ENCODE results near the gene MGST2.

MGST2 gene

DNA sequence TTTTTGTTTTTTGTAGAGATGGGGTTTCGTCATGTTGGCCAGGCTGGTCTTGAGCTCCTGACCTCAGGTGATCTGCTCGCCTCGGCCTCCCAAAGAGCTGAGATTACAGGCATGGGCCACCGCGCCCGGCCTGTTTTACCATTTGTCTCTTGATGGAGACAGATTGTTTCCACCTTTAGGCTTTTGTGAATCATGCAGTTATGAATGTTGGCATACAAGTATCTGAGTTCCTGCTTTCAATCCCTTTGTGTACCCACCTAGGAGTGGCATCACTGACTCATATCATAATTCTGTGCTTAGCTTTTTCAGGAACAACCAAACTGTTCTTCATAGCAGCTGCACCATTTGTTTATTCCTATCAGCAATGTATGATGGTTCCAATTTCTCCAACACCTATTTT is 20.2 kb upstream of the MGST2 start:
- no peak for DNase-seq

DNA sequence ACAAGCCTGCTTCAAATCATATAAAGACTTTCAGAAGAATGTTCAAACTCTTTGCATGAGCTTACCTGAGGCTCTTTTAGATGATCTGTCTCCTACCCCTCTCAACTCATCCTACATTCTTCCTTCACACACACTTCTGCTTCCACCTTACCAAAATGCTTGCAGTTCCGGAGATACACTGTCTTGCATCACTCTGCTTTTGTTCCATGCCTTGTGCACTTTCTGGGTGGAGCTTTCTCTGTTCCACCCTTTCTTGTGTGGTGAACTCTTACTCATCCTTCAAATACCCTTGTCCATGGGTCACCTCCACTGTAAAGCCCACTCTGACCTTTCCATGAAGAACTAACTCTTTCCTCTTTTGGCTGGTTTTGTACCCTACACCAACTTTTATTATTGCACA is 18.4 kb upstream of the MGST2 start:
- no peak for DNase-seq

DNA sequence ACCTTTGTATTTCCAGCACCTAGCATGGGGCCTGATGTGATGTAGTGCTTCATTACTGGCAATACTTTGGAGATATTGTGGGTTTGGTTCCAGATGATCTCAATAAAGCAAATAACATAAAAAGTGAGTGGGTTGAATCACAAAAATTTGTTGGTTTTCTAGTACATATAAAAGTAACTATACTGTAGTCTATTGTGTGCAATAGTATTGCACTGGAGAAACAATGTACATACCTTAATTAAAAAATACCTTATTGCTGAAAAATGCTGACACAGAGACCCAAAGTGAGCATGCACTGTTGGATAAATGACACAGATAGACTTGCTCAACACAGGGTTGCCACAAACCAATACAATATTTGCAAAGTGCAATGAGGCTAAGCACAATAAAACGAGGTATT is 17.7 kb upstream of the MGST2 start:
- DNase-seq, result no peak

DNA sequence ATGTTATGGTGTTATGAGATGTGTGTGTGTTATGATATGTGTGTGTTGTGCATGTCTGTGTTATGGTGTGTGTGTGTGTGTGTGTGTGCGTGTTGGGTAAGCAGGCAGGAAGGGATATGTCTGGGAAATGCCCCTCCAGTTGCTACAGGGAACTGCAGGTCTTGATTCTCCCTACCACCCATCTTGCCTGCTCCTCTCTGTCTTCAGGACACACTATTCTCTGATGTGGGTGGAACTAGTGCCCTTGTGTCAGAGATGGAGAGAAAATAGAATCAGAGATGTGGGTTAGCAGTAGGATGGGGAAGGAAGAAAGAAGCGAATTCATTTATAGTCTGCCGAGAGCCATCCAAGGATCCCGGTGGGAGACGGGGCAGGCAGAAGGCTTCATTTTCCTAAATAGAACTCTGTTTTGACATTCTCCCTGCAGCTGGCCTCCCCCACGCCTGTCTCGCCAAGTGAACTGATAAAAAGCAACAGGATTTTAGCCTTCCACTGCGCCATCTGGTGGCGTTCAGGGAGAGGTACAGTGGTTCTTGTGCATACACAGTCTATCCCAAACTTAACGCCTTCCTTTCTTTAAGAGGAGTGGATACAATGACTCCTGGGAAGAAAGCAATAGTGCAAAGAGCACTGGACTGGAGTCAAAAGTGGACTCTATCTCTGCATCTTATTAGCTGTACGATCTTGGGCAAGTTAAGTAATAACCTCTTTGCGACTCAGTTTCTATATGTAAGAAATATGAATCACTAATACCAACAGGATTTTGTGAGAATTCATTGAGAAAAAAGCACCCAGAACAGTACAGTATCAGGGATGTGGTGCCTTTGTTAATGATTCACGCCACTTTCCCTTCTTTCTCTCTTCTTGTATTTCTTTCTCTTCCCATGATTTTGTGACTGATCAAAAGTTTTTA is 14.1 kb upstream of the MGST2 start:
- peak; percentile 92 for DNase-seq

DNA sequence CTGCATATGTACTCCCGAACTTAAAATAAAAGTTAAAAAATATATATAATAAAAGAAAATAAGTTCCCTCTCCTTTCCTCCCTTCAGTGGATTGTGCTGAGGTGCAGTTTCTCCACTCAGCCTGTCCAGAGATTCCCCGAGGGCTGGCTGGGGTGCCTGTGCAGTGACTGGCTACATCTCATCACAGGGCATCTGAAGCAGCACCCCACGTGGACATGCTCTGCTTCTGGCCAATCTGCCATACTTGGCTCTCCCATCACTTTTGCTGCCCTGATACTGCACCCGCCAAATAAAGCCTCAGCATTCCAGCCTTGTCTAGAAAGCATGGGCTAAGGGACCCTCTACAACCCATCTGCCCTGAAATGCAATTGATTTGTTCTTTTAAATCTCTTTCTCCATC is 11.1 kb upstream of the MGST2 start:
- no peak for DNase-seq

DNA sequence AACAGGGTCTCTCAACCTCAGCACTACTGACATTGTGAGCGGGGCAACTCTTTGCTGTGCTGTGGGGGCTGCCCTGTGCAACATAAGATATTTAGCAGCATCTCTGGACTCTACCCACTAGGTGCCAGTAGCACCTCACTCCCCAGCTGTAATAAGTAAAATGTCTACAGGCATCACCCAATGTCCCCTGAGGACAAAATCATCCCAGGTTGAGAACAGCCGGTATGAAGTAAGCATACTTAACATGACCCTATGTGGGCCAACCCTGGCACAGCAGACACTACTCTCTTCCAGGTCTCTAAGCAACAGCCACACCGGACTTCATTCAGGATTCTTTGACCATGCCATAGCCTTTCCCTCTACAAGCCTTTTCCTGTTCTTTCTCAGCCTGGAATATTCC is 10.5 kb upstream of the MGST2 start:
- DNase-seq, result no peak

DNA sequence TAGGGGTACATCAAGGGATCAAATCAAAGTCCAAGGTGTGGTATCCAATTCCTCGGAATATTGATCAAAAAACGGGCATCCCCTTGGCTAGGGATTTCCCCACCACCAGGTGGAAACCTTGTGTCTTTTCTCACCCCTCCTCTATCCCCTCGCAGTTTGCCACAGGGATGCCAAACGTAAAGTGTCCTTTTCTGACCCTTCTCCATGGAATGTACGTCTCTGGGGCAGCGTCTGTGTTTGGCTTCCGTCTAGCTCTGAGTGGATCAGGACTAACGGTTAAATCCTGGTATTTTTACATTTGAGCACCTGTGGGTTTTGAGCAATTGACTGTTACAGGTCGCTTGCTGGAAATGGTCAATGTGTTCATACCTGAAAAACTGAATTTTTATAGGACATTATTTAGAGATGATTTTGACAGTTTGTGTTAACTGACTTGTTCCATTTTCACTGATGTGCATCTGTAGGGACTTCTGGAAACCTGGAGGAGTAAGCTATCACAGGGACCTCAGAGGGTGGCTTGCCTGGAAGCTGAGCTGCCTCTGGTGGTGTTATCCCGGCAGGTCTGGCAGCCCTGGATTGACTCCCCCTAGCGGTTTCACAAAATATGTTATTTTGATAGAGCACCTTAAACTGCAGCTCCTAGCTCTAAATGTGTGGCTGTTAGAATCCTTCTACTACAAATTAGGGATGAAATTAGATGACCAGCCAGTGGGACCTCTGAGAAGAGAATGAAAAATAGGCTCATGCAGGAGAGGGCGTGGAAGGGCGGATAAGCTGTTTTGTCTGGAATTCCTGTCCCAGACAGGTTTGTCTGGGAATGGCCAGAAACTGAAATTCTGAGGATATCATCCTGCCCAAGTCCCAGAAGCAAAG is 8.8 kb upstream of the MGST2 start:
- peak; percentile 56 for DNase-seq

DNA sequence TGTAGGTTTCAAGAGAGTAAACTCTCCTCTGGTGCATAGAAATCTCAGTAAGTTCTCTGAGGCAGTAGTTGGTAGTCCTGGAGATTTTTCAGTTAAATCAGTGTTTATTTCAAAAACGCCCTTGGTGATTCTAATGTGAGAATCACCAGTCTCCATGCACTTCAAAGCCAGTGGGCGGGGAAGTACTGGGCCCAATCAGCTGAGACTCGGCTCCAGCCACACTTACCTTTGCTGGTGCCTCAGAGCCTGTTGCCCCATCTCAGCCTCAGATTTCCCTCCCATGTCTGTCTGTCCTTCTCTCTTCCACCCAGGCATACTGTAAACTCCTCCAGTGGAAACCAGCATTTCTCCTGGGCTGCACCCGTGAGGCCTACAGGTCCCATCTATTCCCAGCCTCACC is 7.4 kb upstream of the MGST2 start:
- DNase-seq, result no peak

DNA sequence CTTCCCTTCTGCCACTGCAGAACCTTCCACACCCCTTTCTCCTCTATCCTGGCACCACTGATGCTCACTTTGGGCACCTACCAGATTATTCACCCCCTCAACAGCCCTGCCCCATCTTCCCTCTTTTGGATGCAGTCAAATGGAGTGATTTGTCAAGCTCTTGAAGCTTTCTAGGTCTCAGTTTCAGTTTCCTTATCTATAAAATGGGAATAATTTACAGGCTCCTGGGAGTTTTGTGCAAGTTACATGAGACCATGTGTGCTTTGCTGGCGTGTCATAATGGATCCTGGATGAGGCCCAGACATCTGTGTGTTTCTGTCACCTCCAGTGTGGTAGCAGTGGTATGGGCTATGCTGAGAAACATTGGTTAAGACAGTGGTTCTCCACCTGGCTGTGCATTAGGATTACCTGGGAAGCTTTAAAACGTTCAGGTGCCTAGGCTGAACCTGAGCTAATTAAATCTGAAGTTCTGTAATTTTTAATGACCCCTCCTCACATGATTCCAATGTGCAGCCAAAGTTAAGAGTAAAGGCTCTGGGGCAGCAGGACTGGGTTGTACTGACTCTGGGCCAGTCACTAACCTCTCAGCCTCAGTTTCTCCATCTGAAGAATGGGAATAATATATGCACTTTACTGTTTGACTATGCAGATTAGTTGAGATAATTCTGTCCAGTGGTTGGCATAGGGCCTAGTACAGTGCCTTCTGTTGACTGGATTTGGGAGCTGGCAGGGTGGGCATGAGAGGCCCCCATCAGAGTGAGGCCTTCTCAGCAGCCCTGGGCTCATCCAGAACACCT is 6.8 kb upstream of the MGST2 start:
- no peak for DNase-seq

DNA sequence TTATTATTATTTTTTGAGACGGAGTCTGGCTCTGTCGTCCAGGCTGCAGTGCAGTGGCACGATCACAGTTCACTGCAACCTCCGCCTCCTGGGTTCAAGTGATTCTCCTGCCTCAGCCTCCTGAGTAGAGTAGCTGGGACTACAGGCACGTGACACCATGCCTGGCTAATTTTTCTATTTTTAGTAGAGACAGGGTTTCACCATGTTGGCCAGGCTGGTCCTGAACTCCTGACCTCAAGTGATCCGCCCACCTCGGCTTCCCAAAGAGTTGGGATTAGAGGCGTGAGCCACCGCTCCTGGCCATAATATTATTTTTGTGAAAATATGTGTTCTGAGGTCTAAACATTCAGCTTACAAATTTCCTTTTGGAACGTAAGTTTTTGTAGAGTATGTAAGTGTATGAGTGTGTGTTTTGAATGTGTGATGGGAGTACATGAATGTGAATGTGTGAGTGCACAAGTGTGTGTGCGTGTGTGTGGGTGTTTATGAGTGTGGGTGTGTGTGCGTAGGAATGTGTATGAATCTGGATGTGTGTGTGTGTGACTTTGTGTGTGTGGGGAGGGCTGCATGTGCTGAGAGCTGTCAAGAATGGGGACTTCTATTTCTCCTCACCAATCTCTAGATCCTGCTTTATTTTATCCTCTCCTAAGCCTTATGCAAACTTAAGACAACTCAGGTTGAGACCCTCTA is 5.7 kb upstream of the MGST2 start:
- no peak for DNase-seq

DNA sequence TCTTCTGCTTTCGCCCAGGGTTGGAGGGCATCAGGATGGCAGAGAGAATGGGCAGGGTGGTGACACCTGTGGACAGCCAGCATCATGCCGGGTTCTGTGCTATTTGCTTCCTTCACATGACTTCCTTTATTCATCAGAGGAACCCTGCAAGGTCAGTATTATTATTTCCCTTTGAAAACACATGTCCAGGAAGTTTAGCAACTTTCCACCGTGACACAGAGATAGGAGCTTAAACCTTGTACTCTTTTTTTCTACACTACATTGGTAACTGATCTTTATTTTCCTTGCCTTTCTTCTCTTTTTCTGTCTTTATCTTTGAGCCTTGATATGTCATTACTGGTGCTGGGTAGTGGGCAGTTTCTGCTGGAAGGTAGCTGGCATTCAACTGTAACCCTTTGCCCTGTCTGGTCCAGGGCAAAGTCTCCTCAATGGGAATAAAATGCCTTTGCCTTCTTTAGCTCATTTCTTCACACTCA is 5.0 kb upstream of the MGST2 start:
- DNase-seq, result no peak

DNA sequence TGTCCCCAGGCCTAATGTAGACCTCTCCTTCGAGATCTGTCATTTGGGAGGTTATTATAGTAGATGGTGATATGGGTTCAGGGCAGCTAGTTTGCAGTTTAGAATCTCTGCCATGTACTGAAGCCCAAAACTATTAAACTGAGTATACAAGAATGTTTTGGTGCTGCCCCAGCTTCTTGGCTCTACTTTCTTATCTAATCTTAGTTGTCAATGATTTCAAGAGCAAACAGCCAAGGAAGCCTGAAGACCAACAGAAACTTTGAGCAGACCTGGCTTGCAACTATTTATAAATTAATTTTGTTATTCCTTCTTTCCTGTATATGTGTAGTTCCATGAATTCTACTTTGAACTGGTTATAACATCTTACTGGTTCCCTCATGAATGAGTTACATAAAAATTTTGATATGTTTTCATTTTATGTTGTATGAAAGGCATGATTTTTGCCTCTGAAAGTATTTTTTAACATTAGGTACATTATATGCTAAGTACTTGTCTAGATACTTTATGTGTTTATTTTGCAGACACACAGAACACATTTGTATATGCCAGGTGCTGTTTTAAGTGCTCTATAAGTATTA is 2.0 kb upstream of the MGST2 start:
- no peak for DNase-seq

DNA sequence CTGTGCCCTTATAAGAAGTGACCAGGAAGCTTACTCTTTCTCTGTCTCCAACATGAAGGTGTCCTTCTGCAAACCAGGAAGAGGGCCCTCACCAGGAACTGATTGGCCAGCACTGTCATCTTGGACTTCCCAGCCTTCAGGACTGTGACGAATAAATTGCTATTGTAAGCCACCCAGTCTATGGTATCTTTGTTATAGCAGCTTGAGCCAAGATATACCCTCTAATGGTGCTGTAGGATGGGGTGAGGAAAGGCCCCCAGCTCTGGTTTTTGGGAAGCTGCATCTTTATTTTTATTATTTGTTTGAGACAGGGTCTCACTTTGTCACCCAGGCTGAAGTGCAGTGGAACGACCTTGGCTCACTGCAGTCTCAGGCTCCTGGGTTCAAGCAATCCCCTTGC is 1.2 kb upstream of the MGST2 start:
- no peak for DNase-seq

DNA sequence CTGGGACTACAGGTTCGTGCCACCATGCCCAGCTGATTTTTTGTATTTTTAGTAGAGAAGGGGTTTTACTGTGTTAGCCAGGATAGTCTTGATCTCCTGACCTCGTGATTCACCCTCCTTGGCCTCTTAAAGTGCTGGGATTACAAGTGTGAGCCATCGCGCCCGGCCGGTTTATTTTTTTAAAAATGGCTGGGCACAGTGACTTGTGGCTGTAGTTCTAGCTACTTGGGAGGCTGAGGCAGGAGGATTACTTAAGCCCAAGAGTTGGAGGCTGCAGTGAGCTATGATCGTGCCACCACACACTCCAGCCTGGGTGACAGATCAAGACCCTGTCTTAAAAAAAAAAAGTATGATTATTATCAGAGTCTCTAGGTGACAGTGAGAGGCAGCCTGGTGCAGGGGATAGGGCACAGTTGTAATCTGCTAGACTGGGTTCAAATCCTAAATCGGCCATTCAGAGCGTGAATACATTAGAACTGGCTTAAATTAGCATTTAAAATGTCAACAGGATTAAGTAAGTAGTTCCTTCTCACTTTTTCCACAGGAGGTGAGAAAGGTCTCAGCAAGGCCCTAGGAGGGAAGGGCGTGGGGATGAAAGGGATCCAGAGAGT is 435 bp upstream of the MGST2 start:
- no peak for DNase-seq

DNA sequence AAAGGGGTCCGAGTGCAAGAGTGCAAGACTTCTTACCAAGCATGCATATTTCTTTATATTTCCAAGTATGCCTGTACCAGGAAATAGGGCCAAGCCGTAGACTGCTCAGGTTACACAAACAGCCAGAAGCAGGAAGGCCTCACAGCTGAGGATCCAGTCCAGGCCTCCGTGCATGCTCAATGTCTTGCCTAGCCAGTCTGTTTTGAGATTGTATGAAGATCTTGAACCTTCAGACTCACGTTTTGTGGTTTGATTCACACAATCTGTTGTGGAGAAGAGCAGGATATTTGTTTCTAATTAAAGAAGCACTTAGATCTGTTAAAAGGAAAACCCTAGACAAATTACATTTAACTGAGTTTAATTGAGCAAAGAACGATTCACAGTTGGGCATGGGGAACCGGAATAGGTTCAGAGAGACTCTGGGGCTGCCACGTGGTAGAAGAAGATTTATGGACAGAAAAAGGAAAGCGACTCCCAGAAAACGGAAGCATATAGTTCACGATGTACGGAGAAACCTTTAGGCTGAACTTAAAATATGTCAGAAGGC is 1.2 kb downstream of the MGST2 start:
- DNase-seq, result peak; percentile 78

DNA sequence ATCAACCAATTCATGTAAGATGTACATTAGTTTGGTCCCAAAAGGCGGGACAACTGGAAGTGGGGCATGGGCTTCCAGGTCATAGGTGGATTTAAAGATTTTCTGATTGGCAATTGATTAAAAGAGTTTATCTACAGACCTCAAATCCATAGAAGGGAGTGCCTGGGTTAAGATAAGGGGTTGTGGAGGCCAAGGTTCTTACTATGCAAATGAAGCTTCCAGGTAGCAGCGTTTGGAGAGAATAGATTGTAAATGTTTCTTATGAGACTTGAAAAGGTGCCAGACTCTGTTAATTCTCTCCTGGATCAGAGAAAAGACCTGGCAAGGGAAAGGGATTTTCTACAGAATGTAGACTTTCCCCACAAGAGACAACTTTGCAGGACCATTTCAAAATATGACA is 2.4 kb downstream of the MGST2 start:
- DNase-seq, result no peak

DNA sequence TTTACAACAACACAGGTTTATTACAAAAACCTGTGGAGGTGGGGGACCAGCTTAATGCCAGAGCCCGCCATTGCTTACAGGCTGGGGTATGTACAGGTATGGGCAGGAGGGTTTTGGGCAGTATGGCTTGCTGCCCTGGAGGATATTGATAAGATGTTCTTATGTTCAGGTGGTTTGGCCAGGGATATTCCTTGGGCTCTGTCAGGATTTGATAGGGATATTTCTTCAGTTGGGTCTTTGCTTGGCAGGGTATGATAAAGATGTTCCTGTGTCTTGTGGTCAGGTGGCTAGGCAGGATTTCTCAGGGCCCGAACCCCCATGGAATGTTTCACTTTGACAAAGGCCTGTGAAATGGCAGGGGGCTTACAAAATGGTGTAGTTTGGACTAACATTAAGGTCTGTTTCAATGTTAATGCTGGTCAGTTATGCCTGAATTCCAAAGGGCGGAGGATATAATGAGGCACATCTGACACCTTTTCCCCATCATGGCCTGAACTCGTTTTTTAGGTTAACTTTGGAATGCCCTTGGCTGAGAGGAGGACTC is 3.1 kb downstream of the MGST2 start:
- DNase-seq, result no peak

DNA sequence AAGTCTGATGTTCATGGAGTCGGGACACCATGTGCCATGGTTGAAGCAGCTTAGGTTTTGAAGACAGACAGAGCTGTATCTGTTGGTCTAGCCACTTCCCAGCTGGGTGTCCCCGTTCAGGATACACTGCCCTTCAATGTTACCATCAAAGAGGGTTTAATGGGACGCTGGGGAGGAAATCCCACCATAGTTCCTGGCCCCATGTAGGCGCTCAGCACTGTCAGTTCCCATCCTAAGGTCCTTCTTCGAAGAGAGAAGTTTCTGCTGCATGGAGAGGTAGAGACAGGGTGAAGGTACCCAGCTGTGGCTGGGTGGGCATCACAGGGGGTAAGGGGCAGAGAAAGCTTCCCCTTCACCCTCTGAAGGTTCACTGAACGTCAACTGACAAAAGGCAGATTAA is 3.7 kb downstream of the MGST2 start:
- DNase-seq, result no peak

DNA sequence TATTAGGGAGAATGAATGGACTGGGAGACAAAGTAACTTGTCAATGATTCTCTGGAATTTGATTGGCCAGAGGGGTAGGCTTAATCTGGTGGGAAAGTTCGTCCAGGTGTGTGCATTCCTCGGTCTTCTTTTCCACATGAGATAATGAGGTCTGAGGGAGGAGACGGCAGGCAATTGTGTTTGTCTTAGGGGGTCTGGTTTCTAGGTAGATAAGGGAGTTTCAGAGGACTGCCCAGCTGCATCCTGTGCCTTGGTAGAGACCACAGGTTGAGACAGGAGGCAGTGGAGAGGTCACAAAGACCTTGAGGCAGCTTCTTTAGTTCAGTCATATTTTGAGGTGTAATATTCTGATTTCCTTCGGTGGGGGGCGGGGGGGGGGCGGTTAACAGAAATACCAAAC is 4.3 kb downstream of the MGST2 start:
- no peak for DNase-seq

DNA sequence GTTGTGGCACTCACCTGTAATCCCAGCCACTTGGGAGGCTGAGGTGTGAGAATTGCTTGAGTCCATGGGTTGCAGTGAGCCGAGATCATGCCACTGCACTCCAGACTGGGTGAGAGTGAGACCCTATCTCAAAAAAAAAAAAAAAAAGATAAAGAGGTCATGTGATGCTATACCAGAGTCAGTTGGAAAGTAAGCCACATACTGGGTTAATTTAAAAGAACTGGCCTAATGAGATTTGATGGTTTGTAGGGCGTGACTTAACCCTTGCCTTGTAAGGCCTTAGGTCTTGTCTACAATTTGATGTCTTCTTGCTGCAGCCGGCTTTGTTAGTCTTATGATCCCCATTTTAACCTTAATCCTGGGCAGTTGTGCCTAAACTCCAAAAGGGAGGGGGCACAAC is 5.2 kb downstream of the MGST2 start:
- DNase-seq, result no peak

DNA sequence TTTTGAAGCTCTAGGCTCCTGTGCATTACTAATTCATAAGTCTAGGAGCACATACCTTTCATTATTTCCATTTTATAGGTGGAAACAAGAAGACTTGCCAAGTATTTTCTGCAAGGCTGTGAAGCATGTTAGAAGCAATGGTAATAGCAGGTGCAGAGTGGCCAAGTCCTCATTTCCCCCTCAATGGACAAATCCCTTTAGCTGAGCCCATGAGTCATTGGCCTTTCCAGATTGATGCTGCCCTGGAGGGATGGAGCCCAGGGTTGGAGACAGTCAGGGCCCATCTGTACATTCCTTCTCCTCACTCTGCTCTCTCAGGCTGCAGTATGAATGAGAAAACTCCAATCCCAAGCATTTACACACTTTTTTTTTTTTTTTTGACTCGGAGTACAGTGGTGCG is 6.6 kb downstream of the MGST2 start:
- no peak for DNase-seq
